Measurements from ENCODE around the gene LRRFIP1.

- no peak for TF ChIP-seq CTCF (IDR thresholded peaks at IDR 0.05)
- TF ChIP-seq HOXA7 (CRISPR knock-in tag; IDR thresholded peaks at IDR 0.05), result no peak
- no peak for TF ChIP-seq EP300 (IDR thresholded peaks at IDR 0.05)
- TF ChIP-seq RNF2 (IDR thresholded peaks at IDR 0.05; ENCODE audit: borderline replicate concordance, low read depth), result no peak
- TF ChIP-seq PHF8 (IDR thresholded peaks at IDR 0.05; ENCODE audit: borderline replicate concordance, low read depth), result no peak
- no peak for TF ChIP-seq POLR2A (IDR thresholded peaks at IDR 0.05; ENCODE audit: low read length)
- TF ChIP-seq BHLHE40 (IDR thresholded peaks at IDR 0.05; ENCODE audit: low read depth, low read length), result no peak
- TF ChIP-seq REST (IDR thresholded peaks at IDR 0.05), result no peak
- no peak for TF ChIP-seq CEBPB (IDR thresholded peaks at IDR 0.05)
- no peak for TF ChIP-seq E2F6 (IDR thresholded peaks at IDR 0.05; ENCODE audit: borderline replicate concordance, low read depth)
- no peak for TF ChIP-seq SMC3 (IDR thresholded peaks at IDR 0.05)
- no peak for TF ChIP-seq CHD2 (IDR thresholded peaks at IDR 0.05; ENCODE audit: low read length, partially characterized antibody)
- no peak for TF ChIP-seq MAZ (IDR thresholded peaks at IDR 0.05; ENCODE audit: borderline replicate concordance, low read depth, low read length)
- TF ChIP-seq JUN (IDR thresholded peaks at IDR 0.05), result no peak
Observed at GRCh38 chr2:237786936-237787335, 159.5 kb downstream of the LRRFIP1 start.

Measured in A549 (cell line).